T47D (cell line): ENCODE results near the gene GRID2IP.
A peak's percentile ranks its signal among the peaks of the same experiment; 100 is the strongest.

ENCODE experiments used
- DNase-seq, 2 experiments: peaks; one replicate each; pipeline versions ENCODE4 v3.0.0 to v3.0.0-alpha.2; 2011 to 2012; ENCODE audit warnings: low read depth in 1 of 2, low spot score in 1 of 2
- JUND ChIP-seq: IDR thresholded peaks from 2 replicates; pipeline ENCODE4 v1.6.1; 2012; ENCODE audit warnings: low read depth
- in situ Hi-C: cut with HindIII; loops from 2 replicates; pipeline ENCODE4 v1.10.0; 2016; ENCODE audit warnings: low sequenced_read_pairs, low pct_unique_long_range_greater_than_20kb

The GRID2IP gene

DNA sequence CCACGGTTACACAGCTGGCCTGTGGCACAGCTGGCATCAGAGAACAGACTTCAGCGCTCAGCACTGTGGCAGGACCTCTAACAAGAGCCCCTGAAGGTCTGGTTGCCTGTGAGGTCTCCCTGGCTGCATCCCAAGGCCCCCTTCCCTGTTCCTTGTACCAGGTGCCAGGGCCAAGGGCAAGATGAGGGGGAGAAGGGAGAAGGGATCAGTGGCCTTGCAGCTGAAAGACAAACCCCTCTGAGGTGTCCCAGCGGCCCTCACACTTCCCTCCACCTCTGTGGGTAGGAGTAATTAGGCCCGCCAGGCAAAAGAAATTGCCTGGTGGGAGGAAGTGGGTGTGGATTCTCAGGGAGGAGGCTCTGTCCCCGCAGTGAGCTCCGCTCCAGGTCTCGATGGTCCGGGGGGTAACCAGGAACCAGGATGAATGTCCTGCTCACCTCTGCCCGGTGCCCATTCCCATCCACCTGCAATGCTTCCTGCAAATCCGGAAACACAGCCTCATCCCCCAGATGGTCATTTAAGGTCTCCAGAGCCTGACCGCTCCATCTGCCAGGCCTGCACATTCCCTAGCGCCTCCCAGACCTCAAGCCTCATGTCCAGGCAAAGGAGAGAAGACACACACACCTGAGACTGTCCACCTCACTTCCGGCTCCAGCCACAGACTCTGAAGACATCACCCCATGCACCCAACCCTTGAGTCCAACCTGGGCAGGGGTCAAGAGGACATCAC, 22.7 kb downstream of the GRID2IP start:
- no peak for TF ChIP-seq JUND
- in situ Hi-C loops, result no loop called here
- DNase-seq, result no peak

GRCh38 chr7:6526997-6527378, 24.3 kb downstream of the GRID2IP start:
- no peak for TF ChIP-seq JUND
- in situ Hi-C loops, result no loop called here
- DNase-seq, result no peak

- no peak for DNase-seq
- no peak for TF ChIP-seq JUND
- in situ Hi-C loops, result no loop called here
These were observed 30.9 kb downstream of the GRID2IP start for GRCh38 chr7:6520163-6520981.

GRCh38 chr7:6516387-6516983, 34.8 kb downstream of the GRID2IP start:
- no peak for TF ChIP-seq JUND
- in situ Hi-C loops, result no loop called here

GRCh38 chr7:6513541-6513940, 37.7 kb downstream of the GRID2IP start:
- DNase-seq, result no peak
- TF ChIP-seq JUND, result no peak
- in situ Hi-C loops, result no loop called here

More at GRCh38 chr7:6516387-6516983, 34.8 kb downstream of the GRID2IP start:
- peak; percentile 86 to 92 for DNase-seq

DNA sequence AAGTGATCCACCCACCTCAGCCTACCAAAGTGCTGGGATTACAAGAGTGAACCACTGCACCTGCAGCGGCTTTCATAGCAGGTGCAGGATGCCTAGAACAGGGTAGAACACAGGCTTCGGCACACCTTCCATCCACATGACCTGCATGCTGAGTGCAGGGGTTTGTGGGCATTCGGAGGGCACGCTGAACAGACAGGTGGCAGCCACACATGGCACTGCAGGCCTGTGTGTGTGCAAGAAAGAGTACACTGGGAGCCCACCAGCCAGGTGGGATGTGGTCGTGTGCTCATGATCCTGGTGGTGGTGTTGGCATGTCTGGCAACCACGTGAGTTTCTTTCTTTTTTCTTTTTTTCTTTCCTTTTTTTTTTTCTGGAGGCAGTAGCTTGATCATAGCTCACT, 38.4 kb downstream of the GRID2IP start:
- DNase-seq, result no peak
- TF ChIP-seq JUND, result no peak
- in situ Hi-C loops, result no loop called here

DNA sequence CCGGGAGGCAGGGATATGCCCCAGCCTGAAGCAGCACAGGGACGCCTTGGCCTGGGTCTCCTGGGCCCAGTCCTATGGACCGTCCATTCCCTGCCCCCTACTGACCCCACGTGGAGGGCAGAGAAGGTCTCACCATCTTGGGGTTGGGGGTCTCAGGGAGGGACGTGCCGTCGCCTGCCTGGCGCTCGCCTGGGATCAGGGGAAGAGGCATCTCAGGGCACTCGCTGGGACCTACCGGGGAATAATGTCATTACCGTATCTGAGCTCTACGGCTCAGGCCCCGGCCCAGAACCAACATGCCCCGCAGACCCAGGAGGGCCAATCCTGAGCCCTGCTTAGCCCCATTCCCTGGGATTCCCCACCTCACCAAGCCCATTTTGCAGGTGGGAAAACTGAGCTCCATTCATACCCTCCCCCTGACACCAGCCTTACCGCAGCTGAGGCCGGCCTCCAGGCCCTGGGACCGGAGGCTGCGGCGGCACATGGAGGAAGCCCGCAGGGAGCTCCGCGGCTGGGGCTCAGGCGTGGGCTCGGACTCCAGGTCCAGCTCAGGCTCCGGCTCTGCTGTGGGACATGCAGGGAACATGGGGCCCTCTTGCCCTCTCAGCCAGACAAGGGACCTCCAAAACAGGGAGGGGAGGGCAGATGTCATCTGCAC, 40.7 kb downstream of the GRID2IP start:
- no peak for TF ChIP-seq JUND
- in situ Hi-C loops, result no loop called here
- DNase-seq, result no peak

- no peak for DNase-seq
- no peak for TF ChIP-seq JUND
- in situ Hi-C loops, result no loop called here
These were observed 42.3 kb downstream of the GRID2IP start for GRCh38 chr7:6508950-6509349.

GRCh38 chr7:6508539-6508938, 42.7 kb downstream of the GRID2IP start:
- DNase-seq, result no peak
- in situ Hi-C loops, result no loop called here
- TF ChIP-seq JUND, result no peak

DNA sequence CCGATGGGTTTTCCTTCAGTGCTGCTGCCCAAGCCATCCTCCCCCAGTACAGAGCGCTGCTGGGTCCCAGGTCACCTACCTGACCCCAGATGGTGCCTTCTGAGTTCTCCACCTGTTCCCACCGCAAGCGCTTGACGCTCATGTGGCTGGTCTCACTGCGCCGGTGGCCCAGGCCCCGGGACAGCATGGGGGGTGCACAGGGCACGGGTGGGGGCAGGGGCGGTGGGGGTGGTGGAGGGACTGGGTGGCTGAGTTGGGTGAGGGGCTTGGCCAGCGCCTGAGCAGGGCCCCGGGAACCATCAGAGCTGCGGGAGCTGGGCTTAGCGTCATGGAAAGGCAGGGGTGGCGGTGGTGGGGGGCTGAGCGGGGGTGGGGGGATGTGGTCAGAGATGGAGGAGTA, 43.4 kb downstream of the GRID2IP start:
- TF ChIP-seq JUND, result no peak
- in situ Hi-C loops, result no loop called here
- no peak for DNase-seq

DNA sequence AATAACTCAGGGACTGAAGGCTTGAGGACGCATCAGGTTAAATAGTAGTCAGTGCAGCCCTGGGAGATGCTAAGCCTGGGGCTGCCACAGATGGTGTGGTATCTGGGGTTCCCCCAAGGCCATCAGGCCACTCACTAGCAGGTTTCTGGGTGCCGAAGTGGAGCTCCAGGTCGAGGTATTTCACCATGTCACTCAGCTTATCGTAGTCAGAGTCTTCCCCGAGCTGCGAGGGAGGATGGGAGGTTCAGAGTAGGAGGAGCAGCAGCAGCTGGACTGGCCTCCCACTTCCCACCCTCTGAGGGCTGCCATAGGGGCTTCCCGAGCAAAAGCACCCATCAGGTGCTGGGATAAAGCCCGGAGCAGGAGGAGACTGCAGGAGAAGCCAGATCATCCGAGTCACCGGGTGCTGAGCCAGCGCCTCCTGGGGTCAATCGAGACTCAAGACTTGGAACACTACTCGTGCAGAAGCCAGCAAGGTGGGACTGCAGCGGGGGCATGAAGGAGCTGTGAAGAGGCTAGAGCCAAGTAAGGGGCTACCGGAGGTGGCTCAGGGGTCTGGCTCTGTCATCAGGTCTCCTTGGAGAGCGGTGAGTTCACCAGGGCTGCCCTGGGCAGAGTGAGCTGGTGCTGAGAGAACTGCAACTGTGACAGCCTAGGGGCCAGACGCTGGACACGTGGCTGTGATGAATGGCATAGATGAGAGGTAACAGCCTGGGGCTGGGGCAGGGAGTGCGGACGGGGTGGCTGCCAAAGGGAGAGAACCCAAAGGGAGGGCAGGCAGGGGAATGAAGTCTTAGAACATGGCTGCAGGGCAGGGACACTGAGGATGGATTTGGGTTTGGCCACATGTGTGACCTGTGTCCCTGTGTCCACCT, 45.3 kb downstream of the GRID2IP start:
- in situ Hi-C loops, result no loop called here
- TF ChIP-seq JUND, result no peak
- peak in 1 of 2 experiments; percentile 36 for DNase-seq

DNA sequence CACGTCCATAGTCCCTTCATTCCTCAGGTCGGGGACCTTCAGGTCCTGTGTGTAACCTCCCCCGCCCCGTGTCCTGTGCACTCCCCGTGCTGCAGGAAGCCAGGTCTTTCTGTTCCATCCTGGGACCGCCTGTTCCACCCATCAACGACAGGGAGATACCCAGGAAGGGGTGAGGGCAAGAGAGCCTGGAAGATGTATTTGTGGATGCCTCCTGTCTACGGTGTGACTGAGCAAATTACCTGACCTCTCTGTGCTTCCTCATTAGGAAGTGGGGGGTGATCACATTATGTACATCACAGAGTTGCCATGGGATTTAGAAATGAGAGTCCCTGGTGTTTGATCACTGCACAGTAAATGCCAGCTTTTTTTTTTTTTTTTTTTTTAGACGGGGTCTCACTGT, 46.3 kb downstream of the GRID2IP start:
- in situ Hi-C loops, result no loop called here
- no peak for DNase-seq
- TF ChIP-seq JUND, result no peak
